ENCODE measurements around the gene LRRC15. TPM values are rescaled to one million over a fixed set of nuclear protein-coding genes. Genes with fewer than 3 reads are reported as not detected.

Gene LRRC15
- total RNA-seq, 2 experiments from 2014 or later: not detected

GRCh38 chr3:194396859-194397756, 27.6 kb upstream of the LRRC15 start:
- Mint-ChIP-seq H3K27me3 (ENCODE audit: low read depth) (peaks cover 20% of the 10 kb centered on the region), H3K9me3 (ENCODE audit: insufficient read depth) (no peaks in the 10 kb centered on the region), H3K4me3 (peak overlapping the region; percentile 75), H3K4me1 (ENCODE audit: low read depth) (peaks cover 50% of the 10 kb centered on the region), H3K27ac (peak overlapping the region; percentile 78), H3K36me3 (ENCODE audit: low read depth) (no peaks in the 10 kb centered on the region)
- peak; percentile 53 for DNase-seq
- ATAC-seq: peak; percentile 60
- ChIA-PET POLR2A (interaction anchor here (0.7 to 1.4 kb wide), 2 partner anchors 64 to 90 kb away, joined by 3 read pairs; no protein-coding TSS in a partner anchor), CTCF (interaction anchor here (0.6 to 4.7 kb wide), 13 partner anchors 10 to 1784 kb away, joined by 3 to 35 read pairs (median 4); no protein-coding TSS in a partner anchor)

- DNase-seq: no peak
- Mint-ChIP-seq H3K36me3 (ENCODE audit: low read depth) (no peaks in the 10 kb centered on the region), H3K27ac (peak overlapping the region; percentile 54), H3K4me3 (peak overlapping the region; percentile 44), H3K9me3 (ENCODE audit: insufficient read depth) (no peaks in the 10 kb centered on the region), H3K4me1 (ENCODE audit: low read depth) (peaks cover 50% of the 10 kb centered on the region), H3K27me3 (ENCODE audit: low read depth) (peaks cover 20% of the 10 kb centered on the region)
- CTCF ChIA-PET: interaction anchor here (1.0 to 4.7 kb wide), 5 partner anchors 8 to 75 kb away, joined by 3 to 35 read pairs (median 10); no protein-coding TSS in a partner anchor
- POLR2A ChIA-PET: no interaction called here
- ATAC-seq: no peak
Observed at GRCh38 chr3:194396539-194396858, 27.0 kb upstream of the LRRC15 start.

DNA sequence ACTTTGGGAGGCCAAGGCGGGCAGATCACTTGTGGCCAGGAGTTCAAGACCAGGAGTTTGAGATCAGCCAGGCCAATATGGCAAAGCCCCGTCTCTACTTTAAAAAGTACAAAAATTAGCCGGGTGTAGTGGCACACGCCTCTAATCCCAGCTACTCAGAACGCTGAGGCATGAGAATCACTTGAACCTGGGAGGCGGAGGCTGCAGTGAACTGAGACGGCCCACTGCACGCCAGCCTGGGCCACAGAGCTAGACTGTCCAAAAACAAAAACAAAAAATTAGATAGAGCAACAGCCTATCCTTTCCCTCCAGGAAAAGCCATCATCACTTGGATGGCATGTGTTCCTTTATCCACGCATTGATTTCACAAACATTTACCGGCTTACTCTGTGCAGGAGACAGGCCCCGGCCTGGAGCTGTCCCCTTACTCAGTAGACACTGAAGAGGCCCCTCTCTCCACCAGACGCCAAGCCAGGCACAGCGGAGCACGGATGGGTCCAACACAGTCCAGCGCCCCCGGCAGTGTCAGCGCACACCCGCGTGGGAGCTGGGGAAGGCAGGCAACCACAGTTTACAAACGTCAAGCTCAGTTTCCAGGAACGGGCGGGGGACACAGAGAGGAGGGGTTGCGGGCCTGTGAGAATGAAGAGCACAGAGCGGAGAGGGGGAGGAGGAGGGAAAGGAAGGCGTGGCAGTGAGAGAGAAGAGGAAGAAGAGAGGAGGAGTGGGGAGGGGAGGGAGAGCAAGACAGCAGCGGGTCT, 26.4 kb upstream of the LRRC15 start:
- DNase-seq (peak; percentile 72), ATAC-seq (peak; percentile 57)
- peak overlapping the region; percentile 44 for H3K4me3 Mint-ChIP-seq
- H3K27me3 Mint-ChIP-seq (ENCODE audit: low read depth): peaks cover 22% of the 10 kb centered on the region
- H3K27ac Mint-ChIP-seq: peak overlapping the region; percentile 54
- peaks cover under 1% of the 10 kb centered on the region for H3K36me3 Mint-ChIP-seq (ENCODE audit: low read depth)
- CTCF ChIA-PET: interaction anchor here (0.9 to 4.7 kb wide), 8 partner anchors 8 to 238 kb away, joined by 3 to 35 read pairs (median 7); partner anchors contain the start of gene TMEM44
- H3K9me3 Mint-ChIP-seq (ENCODE audit: insufficient read depth): no peaks in the 10 kb centered on the region
- POLR2A ChIA-PET: interaction anchor here (0.6 to 0.7 kb wide), 2 partner anchors 262 to 336 kb away, joined by 3 read pairs; no protein-coding TSS in a partner anchor
- peaks cover 50% of the 10 kb centered on the region for H3K4me1 Mint-ChIP-seq (ENCODE audit: low read depth)

GRCh38 chr3:194395212-194395611, 25.7 kb upstream of the LRRC15 start:
- ChIA-PET CTCF (interaction anchor here (0.9 to 4.7 kb wide), 8 partner anchors 9 to 239 kb away, joined by 3 to 35 read pairs (median 4); partner anchors contain the start of gene TMEM44), POLR2A (interaction anchor here (0.6 kb wide), 1 partner anchor 261 kb away, joined by 3 read pairs; no protein-coding TSS in a partner anchor)
- no peak overlapping the region for H3K27ac Mint-ChIP-seq
- no peak overlapping the region for H3K4me3 Mint-ChIP-seq
- ATAC-seq (no peak), DNase-seq (no peak)
- peaks cover 3% of the 10 kb centered on the region for H3K36me3 Mint-ChIP-seq (ENCODE audit: low read depth)
- H3K27me3 Mint-ChIP-seq (ENCODE audit: low read depth): peaks cover 27% of the 10 kb centered on the region
- peaks cover 49% of the 10 kb centered on the region for H3K4me1 Mint-ChIP-seq (ENCODE audit: low read depth)
- peaks cover 4% of the 10 kb centered on the region for H3K9me3 Mint-ChIP-seq (ENCODE audit: insufficient read depth)

GRCh38 chr3:194392576-194392975, 23.0 kb upstream of the LRRC15 start:
- Mint-ChIP-seq H3K9me3 (ENCODE audit: insufficient read depth) (peaks cover 5% of the 10 kb centered on the region), H3K27ac (no peak overlapping the region), H3K4me1 (ENCODE audit: low read depth) (peaks cover 23% of the 10 kb centered on the region), H3K4me3 (no peak overlapping the region), H3K36me3 (ENCODE audit: low read depth) (peaks cover 3% of the 10 kb centered on the region), H3K27me3 (ENCODE audit: low read depth) (peaks cover 23% of the 10 kb centered on the region)
- ChIA-PET POLR2A (no interaction called here), CTCF (interaction anchor here (0.9 kb wide), 1 partner anchor 49 kb away, joined by 4 read pairs; no protein-coding TSS in a partner anchor)
- ATAC-seq (no peak), DNase-seq (no peak)

- ChIA-PET POLR2A (no interaction called here), CTCF (interaction anchor here (1.4 kb wide), 1 partner anchor 47 kb away, joined by 9 read pairs; no protein-coding TSS in a partner anchor)
- ATAC-seq (no peak), DNase-seq (no peak)
- Mint-ChIP-seq H3K27me3 (ENCODE audit: low read depth) (peaks cover 23% of the 10 kb centered on the region), H3K4me1 (ENCODE audit: low read depth) (peaks cover 7% of the 10 kb centered on the region), H3K4me3 (no peak overlapping the region), H3K27ac (no peak overlapping the region), H3K36me3 (ENCODE audit: low read depth) (peaks cover 3% of the 10 kb centered on the region), H3K9me3 (ENCODE audit: insufficient read depth) (peaks cover 5% of the 10 kb centered on the region)
Observed at GRCh38 chr3:194390835-194391234, 21.3 kb upstream of the LRRC15 start.

DNA sequence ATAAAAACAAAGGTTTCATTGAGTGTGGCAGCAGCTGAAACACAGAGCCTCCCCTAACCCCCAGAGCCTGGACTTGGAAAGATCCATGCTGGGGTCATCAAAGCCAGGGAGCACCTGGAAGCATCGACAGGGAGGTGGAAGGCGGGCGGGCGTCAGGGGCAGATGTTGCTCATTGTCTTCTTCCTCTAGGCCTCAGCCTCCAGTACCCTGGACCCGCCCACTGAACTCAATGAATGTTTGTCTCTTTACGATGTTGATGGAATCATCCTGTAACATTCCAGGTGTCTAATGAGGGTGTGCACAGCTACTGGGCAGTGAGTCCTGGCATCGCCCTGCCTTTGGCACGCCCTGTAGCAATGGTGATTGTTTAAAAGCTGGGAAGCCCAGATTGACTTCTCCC, 19.7 kb upstream of the LRRC15 start:
- no peaks in the 10 kb centered on the region for H3K4me1 Mint-ChIP-seq (ENCODE audit: low read depth)
- peaks cover 3% of the 10 kb centered on the region for H3K36me3 Mint-ChIP-seq (ENCODE audit: low read depth)
- H3K4me3 Mint-ChIP-seq: no peak overlapping the region
- peaks cover 16% of the 10 kb centered on the region for H3K27me3 Mint-ChIP-seq (ENCODE audit: low read depth)
- H3K9me3 Mint-ChIP-seq (ENCODE audit: insufficient read depth): peaks cover 5% of the 10 kb centered on the region
- ATAC-seq (no peak), DNase-seq (no peak)
- ChIA-PET POLR2A (no interaction called here), CTCF (no interaction called here)
- H3K27ac Mint-ChIP-seq: no peak overlapping the region

- H3K4me3 Mint-ChIP-seq: no peak overlapping the region
- no peak for ATAC-seq
- H3K27me3 Mint-ChIP-seq (ENCODE audit: low read depth): peaks cover 16% of the 10 kb centered on the region
- no peak overlapping the region for H3K27ac Mint-ChIP-seq
- ChIA-PET POLR2A (no interaction called here), CTCF (no interaction called here)
- peaks cover 5% of the 10 kb centered on the region for H3K9me3 Mint-ChIP-seq (ENCODE audit: insufficient read depth)
- no peaks in the 10 kb centered on the region for H3K4me1 Mint-ChIP-seq (ENCODE audit: low read depth)
- peaks cover 3% of the 10 kb centered on the region for H3K36me3 Mint-ChIP-seq (ENCODE audit: low read depth)
- no peak for DNase-seq
Observed at GRCh38 chr3:194387926-194388418, 18.4 kb upstream of the LRRC15 start.

DNA sequence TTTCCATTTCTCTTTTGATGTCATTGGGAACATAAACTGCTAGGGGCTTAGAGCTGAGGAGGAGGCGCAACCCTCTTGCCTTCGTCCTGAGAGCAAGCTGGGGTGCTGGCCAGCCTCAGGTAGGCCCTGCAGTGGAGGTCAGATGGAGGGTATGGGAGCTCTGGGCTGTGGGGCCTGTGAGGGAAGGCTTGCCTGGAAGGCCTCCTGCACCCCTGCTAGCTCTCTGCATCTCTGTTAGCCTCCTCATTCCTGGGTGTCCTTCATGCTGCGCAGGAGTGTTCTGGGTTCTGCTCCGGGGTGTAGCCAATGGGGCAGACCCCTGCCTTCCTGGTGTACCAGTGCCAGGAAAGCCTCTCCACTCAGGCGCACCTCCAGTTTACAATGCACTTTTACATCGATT, 17.7 kb upstream of the LRRC15 start:
- Mint-ChIP-seq H3K36me3 (ENCODE audit: low read depth) (peaks cover 3% of the 10 kb centered on the region), H3K9me3 (ENCODE audit: insufficient read depth) (peaks cover 5% of the 10 kb centered on the region), H3K4me1 (ENCODE audit: low read depth) (no peaks in the 10 kb centered on the region), H3K4me3 (no peak overlapping the region), H3K27ac (no peak overlapping the region), H3K27me3 (ENCODE audit: low read depth) (peaks cover 12% of the 10 kb centered on the region)
- ATAC-seq (no peak), DNase-seq (no peak)
- ChIA-PET POLR2A (no interaction called here), CTCF (interaction anchor here (1.1 to 1.5 kb wide), 2 partner anchors 10 to 41 kb away, joined by 3 to 4 read pairs; no protein-coding TSS in a partner anchor)

DNA sequence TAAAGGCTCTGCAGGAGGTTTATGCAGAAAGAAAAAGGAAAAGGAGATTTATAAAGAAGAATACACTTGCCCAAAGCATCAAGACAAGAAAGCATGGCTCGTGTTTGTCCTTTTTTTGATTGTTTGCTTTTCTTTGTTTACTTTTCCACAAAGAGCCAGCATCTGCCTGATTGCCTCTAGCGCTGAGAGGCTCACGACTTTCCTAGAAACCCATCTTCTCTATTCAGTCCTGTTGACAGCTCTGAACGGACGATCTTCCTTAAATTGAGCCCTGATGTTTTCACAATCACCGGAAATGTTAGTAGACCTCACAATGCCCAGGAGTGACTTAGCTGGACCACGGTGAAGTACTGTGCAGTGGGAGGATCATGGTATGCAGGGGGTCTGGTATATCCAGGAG, 17.1 kb upstream of the LRRC15 start:
- Mint-ChIP-seq H3K27me3 (ENCODE audit: low read depth) (peaks cover 12% of the 10 kb centered on the region), H3K9me3 (ENCODE audit: insufficient read depth) (peaks cover 5% of the 10 kb centered on the region), H3K4me1 (ENCODE audit: low read depth) (no peaks in the 10 kb centered on the region), H3K27ac (no peak overlapping the region), H3K36me3 (ENCODE audit: low read depth) (peaks cover 3% of the 10 kb centered on the region), H3K4me3 (no peak overlapping the region)
- POLR2A ChIA-PET: no interaction called here
- CTCF ChIA-PET: interaction anchor here (1.1 to 1.5 kb wide), 3 partner anchors 11 to 43 kb away, joined by 3 to 5 read pairs (median 4); no protein-coding TSS in a partner anchor
- no peak for DNase-seq
- ATAC-seq: no peak

DNA sequence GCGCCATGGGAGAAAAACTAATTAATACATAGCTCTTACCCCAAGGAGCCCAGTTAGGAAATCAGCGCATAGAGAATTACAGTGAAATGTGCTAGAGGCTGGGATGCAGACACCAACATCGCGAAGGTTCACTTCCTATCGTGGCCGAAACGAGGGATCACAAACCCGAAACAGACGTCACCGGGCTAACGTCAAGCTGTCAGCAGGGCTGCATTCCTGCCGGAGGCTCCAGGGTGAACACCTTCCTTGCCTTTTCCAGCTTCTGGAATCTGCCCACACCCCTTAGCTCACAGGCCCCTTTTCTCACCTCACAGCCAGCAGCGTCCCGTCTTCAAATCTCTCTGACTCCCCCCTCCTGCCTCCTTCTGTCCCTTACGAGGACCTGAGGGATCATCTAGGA, 16.5 kb upstream of the LRRC15 start:
- ChIA-PET CTCF (interaction anchor here (1.0 to 1.5 kb wide), 3 partner anchors 40 to 52 kb away, joined by 3 to 5 read pairs (median 3); no protein-coding TSS in a partner anchor), POLR2A (no interaction called here)
- H3K4me3 Mint-ChIP-seq: no peak overlapping the region
- H3K4me1 Mint-ChIP-seq (ENCODE audit: low read depth): no peaks in the 10 kb centered on the region
- H3K27me3 Mint-ChIP-seq (ENCODE audit: low read depth): peaks cover 10% of the 10 kb centered on the region
- H3K9me3 Mint-ChIP-seq (ENCODE audit: insufficient read depth): peaks cover 5% of the 10 kb centered on the region
- H3K27ac Mint-ChIP-seq: no peak overlapping the region
- DNase-seq (no peak), ATAC-seq (no peak)
- H3K36me3 Mint-ChIP-seq (ENCODE audit: low read depth): peaks cover 3% of the 10 kb centered on the region
